Loucy (cell line): ENCODE data around the gene NHLH2.

Experiments used
- H2AFZ ChIP-seq: fragments of 200-600 bp; sonication (generic); 2 replicates; pipeline ENCODE4 v1.6.0; 2016; ENCODE audit warnings: antibody characterized with exemption, mild to moderate bottlenecking, low read length, moderate library complexity
- H3F3A ChIP-seq: fragments of 200-600 bp; 2 replicates; pipeline ENCODE4 v1.6.0; 2016; ENCODE audit warnings: antibody characterized with exemption, low read depth, mild to moderate bottlenecking
- H3K27me3 ChIP-seq: fragments of 200-600 bp; sonication (generic); 2 replicates; pipeline ENCODE4 v1.6.1; 2014; ENCODE audit warnings: low read length, mild to moderate bottlenecking; ENCODE audit not compliant: insufficient read depth, poor library complexity, severe bottlenecking
- H3K36me3 ChIP-seq: fragments of 200-600 bp; sonication (generic); 2 replicates; pipeline ENCODE4 v1.6.1; 2016; ENCODE audit warnings: low read length; ENCODE audit not compliant: insufficient read depth
- H3K4me1 ChIP-seq: fragments of 200-600 bp; sonication (generic); 2 replicates; pipeline ENCODE4 v1.5.1; 2014; ENCODE audit warnings: low read length, mild to moderate bottlenecking; ENCODE audit not compliant: insufficient read depth, poor library complexity, severe bottlenecking
- H3K4me2 ChIP-seq: fragments of 200-600 bp; sonication (generic); 2 replicates; pipeline ENCODE4 v1.6.0; 2014; ENCODE audit warnings: antibody characterized with exemption, low read length, low read depth, mild to moderate bottlenecking; ENCODE audit not compliant: poor library complexity, severe bottlenecking
- H3K4me3 ChIP-seq: fragments of 200-600 bp; sonication (generic); 2 replicates; pipeline ENCODE4 v1.5.1; 2014; ENCODE audit warnings: low read length, mild to moderate bottlenecking, mixed read lengths; ENCODE audit not compliant: poor library complexity, severe bottlenecking
- H3K79me2 ChIP-seq: fragments of 200-600 bp; sonication (generic); 2 replicates; pipeline ENCODE4 v1.6.1; 2014; ENCODE audit warnings: low read length; ENCODE audit not compliant: insufficient read depth
- H3K9ac ChIP-seq: fragments of 200-600 bp; sonication (generic); 2 replicates; pipeline ENCODE4 v1.6.0; 2014; ENCODE audit warnings: mild to moderate bottlenecking, low read depth, low read length, moderate library complexity; ENCODE audit not compliant: poor library complexity, severe bottlenecking
- H3K9me2 ChIP-seq: fragments of 200-600 bp; sonication (generic); replicated peaks from 2 replicates; pipeline ENCODE4 v1.6.1; 2016; ENCODE audit warnings: low read depth, low read length, mixed read lengths
- H3K9me3 ChIP-seq: fragments of 200-600 bp; sonication (generic); 2 replicates; pipeline ENCODE4 v1.6.1; 2014; ENCODE audit warnings: mild to moderate bottlenecking, antibody characterized with exemption, low read length, low read depth; ENCODE audit not compliant: insufficient read depth
- H4K20me1 ChIP-seq: fragments of 200-600 bp; sonication (generic); 2 replicates; pipeline ENCODE4 v1.6.0; 2014; ENCODE audit warnings: antibody characterized with exemption, low read length, mild to moderate bottlenecking; ENCODE audit not compliant: insufficient read depth, poor library complexity, severe bottlenecking
- EZH2phosphoT487 ChIP-seq: fragments of 200-600 bp; IDR thresholded peaks from 2 replicates; pipeline ENCODE4 v1.6.1; 2018; ENCODE audit warnings: antibody characterized with exemption, mild to moderate bottlenecking, moderate library complexity, borderline replicate concordance
- TF ChIP-seq, protein P1 (sequence below): fragments of 200-600 bp; sonication (generic); conservative IDR thresholded peaks from 2 replicates; pipeline ENCODE4 v1.5.1; 2014; ENCODE audit warnings: mild to moderate bottlenecking, antibody characterized with exemption, low read length

Gene NHLH2

DNA sequence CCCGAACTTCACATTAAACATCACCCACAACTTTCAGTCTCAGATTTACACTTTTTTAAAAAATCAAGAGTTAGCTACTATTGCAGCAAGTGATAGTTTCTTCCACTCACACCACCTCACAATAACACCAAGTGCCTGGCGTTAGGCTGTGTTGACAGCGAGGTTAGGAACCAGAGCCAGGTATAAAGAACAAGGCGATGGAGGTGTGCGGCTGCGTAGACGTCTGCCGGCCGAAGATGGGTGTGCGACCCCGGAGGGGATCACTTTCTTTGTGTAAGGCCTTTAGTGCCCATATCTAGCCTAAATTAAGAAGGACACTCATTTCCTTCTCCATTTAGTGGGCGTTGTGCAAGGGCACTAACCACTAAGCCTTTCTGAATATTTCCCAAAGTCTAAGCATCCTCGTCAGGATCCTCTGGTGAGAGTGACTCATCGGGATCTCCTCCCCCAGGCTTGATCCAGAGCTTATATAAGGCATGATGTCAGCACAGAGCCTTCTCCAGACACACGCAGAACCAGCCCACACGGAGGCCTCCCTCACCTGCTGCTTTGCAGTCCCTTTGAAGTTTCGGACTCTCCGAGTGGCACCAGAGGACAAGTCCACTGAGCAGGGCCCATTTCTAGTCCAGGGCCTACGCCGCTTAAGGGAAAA, 11.8 kb downstream of the NHLH2 start:
- Histone ChIP-seq H3K79me2 (no peaks in the 10 kb centered on the region), H3K4me1 (no peaks in the 10 kb centered on the region), H3K9ac (no peak overlapping the region), H3K4me3 (no peak overlapping the region), H3K36me3 (no peaks in the 10 kb centered on the region), H2AFZ (no peak overlapping the region), H3K9me3 (no peaks in the 10 kb centered on the region), H4K20me1 (no peaks in the 10 kb centered on the region), H3F3A (no peaks in the 10 kb centered on the region), H3K9me2 (no peaks in the 10 kb centered on the region), H3K4me2 (no peak overlapping the region), H3K27me3 (no peaks in the 10 kb centered on the region)
- TF ChIP-seq EZH2phosphoT487: no peak

DNA sequence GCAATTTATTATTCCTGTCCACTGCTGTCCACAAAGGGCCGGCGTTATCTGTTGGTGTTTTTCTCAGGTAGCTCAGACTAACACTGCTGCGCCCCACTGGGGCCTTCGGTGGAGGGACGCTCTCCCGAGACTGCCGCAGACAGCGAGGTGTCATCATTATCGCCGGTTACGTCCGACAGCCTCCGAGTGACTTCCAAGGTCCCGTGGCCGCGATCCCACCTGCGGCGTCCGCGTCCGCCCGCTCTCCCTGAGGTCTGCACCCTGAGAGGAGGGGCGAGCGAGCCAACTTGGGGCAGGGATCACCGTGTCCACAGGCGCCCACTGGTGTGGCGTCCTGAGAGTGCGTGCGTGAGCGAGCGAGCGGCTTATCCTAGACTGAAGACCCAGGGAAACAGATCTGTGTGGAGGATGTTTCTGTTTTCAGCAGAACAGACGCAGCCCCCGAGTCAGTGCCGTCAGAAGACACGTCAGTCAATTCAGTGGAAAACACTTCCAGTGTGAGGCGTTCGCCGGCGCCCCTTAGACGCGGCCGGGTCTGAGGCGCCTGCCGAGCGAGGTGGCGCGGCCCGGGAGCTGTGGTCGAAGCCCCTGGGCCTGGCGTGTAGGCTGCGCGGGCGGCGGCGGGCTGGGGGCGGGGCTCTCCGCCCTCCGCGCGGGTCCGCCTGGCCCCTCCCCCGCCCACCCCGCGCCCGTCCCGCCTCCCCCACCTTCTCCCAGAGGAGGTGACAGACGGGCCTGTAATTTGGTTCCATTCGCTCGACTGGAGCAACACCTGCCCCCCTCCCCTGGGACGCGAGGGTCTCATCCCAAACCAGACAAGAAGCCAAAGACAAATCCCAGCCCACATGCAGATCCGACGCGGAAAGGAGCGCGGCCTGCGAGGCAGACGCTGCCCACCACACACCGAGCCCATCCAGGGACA, 12.6 kb downstream of the NHLH2 start:
- no peak overlapping the region for H3K4me2 ChIP-seq
- no peak overlapping the region for H3K4me3 ChIP-seq

DNA sequence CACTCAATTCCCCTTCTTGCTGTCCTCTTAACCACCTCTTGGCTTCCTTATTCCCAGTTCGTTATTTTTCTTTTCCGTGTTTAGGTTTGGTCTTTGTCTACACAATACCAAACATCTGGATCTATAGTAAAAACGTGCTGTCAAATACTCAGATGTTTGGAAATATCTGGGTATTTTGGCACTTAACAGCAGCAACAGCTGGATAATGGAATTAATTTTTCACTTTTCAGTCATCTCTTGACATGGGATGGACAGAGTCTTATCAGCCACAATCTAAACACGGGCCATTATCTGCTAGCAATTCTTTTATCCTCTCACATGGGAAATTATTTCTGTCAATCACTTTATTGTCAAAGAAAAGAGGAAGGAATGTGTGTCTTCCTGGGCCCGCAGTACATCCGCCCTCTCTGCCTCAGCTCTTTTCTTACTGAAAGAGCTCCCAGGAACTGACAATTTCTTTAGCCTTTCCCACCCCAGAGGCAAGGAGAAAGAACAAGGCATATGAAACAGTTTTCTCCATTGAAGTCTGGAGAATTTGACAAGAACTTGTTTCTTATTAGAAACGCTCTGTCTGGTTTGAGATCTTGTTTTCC, 13.4 kb downstream of the NHLH2 start:
- no peak overlapping the region for H3K9ac ChIP-seq
- H3K4me1 ChIP-seq: no peaks in the 10 kb centered on the region
- TF ChIP-seq, protein P1, sequence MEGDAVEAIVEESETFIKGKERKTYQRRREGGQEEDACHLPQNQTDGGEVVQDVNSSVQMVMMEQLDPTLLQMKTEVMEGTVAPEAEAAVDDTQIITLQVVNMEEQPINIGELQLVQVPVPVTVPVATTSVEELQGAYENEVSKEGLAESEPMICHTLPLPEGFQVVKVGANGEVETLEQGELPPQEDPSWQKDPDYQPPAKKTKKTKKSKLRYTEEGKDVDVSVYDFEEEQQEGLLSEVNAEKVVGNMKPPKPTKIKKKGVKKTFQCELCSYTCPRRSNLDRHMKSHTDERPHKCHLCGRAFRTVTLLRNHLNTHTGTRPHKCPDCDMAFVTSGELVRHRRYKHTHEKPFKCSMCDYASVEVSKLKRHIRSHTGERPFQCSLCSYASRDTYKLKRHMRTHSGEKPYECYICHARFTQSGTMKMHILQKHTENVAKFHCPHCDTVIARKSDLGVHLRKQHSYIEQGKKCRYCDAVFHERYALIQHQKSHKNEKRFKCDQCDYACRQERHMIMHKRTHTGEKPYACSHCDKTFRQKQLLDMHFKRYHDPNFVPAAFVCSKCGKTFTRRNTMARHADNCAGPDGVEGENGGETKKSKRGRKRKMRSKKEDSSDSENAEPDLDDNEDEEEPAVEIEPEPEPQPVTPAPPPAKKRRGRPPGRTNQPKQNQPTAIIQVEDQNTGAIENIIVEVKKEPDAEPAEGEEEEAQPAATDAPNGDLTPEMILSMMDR: no peak
- TF ChIP-seq EZH2phosphoT487: no peak
- H3K36me3 ChIP-seq: no peaks in the 10 kb centered on the region
- no peak overlapping the region for H3K4me2 ChIP-seq
- H4K20me1 ChIP-seq: no peaks in the 10 kb centered on the region
- no peaks in the 10 kb centered on the region for H3K79me2 ChIP-seq
- H2AFZ ChIP-seq: no peak overlapping the region
- H3F3A ChIP-seq: no peaks in the 10 kb centered on the region
- no peak overlapping the region for H3K4me3 ChIP-seq
- H3K9me2 ChIP-seq: no peaks in the 10 kb centered on the region
- no peaks in the 10 kb centered on the region for H3K9me3 ChIP-seq
- no peaks in the 10 kb centered on the region for H3K27me3 ChIP-seq

More for the DNA sequence above, 12.6 kb downstream of the NHLH2 start:
- no peak overlapping the region for H3K9ac ChIP-seq
- no peaks in the 10 kb centered on the region for H3K9me3 ChIP-seq
- no peaks in the 10 kb centered on the region for H3K27me3 ChIP-seq
- H4K20me1 ChIP-seq: no peaks in the 10 kb centered on the region
- H3F3A ChIP-seq: no peaks in the 10 kb centered on the region
- no peaks in the 10 kb centered on the region for H3K4me1 ChIP-seq
- TF ChIP-seq, protein P1: no peak
- TF ChIP-seq EZH2phosphoT487: no peak
- no peaks in the 10 kb centered on the region for H3K79me2 ChIP-seq
- H3K36me3 ChIP-seq: no peaks in the 10 kb centered on the region
- H2AFZ ChIP-seq: no peak overlapping the region
- no peaks in the 10 kb centered on the region for H3K9me2 ChIP-seq
